Epithelial cell of prostate (primary cell): Measurements from ENCODE around the gene AP3B1.

ENCODE experiments used
- DNase-seq: peaks from one replicate; pipeline ENCODE4 v3.0.0-alpha.2; 2011; ENCODE audit warnings: low read depth, low spot score
- H3K27ac ChIP-seq: fragments of 450-650 bp; 2 replicates; pipeline ENCODE4 v1.5.1; 2017; ENCODE audit warnings: mild to moderate bottlenecking

AP3B1 gene, protein sequence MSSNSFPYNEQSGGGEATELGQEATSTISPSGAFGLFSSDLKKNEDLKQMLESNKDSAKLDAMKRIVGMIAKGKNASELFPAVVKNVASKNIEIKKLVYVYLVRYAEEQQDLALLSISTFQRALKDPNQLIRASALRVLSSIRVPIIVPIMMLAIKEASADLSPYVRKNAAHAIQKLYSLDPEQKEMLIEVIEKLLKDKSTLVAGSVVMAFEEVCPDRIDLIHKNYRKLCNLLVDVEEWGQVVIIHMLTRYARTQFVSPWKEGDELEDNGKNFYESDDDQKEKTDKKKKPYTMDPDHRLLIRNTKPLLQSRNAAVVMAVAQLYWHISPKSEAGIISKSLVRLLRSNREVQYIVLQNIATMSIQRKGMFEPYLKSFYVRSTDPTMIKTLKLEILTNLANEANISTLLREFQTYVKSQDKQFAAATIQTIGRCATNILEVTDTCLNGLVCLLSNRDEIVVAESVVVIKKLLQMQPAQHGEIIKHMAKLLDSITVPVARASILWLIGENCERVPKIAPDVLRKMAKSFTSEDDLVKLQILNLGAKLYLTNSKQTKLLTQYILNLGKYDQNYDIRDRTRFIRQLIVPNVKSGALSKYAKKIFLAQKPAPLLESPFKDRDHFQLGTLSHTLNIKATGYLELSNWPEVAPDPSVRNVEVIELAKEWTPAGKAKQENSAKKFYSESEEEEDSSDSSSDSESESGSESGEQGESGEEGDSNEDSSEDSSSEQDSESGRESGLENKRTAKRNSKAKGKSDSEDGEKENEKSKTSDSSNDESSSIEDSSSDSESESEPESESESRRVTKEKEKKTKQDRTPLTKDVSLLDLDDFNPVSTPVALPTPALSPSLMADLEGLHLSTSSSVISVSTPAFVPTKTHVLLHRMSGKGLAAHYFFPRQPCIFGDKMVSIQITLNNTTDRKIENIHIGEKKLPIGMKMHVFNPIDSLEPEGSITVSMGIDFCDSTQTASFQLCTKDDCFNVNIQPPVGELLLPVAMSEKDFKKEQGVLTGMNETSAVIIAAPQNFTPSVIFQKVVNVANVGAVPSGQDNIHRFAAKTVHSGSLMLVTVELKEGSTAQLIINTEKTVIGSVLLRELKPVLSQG

DNA sequence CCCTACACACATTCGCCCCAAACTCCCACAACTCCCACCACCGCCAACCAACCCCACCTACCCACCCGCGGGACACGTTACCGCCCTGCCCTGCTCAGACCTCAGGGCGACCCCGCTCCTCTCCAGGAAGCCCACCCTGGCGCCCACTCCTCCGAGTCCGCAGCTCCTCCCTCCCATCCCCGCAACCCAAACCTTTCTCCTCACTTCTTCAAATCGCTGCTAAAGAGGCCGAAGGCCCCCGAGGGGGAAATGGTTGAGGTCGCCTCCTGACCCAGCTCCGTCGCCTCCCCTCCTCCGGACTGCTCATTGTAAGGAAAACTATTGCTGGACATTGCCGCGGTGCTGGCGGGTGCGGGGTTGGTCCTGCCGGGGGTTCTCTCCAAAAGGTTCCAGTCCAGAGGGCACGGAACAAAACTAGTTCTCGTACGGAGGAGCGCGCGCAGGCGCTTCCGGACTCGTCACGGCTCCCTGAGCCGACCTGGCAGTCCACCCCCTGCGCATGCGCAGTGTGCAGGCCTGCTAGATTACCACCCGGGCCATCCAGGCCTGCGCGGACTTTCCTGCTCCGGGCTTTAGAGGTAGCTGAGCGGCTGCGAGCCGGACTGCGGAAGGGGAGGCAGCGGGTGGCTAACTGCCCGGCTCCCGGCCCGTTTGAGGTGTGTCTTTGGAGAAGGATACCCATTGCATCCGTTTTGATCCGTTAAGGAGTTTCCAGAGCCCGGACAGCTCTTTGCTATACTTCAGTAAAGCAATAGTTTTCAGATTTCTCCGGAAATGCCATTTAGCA, at the start of gene AP3B1:
AP3B1 (minus strand) TSS at position 451 of the 787 bp plus-strand sequence; CDS start at position 332, 119 bp downstream.
- H3K27ac ChIP-seq: peak within 1 kb of the TSS; percentile 78
- peak; percentile 90 for DNase-seq

DNA sequence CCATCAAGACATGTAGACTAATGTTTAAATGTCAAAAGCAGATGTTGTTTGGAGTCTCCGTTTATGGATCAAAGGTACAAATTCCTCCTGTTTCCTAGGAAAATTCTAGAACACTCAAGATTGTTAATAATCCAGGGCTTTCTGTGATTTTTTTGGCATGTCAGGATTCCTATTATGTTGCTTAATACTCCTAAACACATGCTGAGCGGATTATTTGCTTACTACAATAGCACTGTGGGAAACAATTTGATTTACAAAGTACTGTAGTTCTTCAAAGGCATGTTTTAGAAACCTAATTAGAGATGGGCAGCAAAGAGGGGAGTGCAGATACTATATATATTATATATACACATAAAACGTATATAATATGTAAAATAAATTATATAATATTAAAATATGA, 46.9 kb upstream of the AP3B1 start:
- DNase-seq: no peak
- no peak overlapping the region for H3K27ac ChIP-seq

DNA sequence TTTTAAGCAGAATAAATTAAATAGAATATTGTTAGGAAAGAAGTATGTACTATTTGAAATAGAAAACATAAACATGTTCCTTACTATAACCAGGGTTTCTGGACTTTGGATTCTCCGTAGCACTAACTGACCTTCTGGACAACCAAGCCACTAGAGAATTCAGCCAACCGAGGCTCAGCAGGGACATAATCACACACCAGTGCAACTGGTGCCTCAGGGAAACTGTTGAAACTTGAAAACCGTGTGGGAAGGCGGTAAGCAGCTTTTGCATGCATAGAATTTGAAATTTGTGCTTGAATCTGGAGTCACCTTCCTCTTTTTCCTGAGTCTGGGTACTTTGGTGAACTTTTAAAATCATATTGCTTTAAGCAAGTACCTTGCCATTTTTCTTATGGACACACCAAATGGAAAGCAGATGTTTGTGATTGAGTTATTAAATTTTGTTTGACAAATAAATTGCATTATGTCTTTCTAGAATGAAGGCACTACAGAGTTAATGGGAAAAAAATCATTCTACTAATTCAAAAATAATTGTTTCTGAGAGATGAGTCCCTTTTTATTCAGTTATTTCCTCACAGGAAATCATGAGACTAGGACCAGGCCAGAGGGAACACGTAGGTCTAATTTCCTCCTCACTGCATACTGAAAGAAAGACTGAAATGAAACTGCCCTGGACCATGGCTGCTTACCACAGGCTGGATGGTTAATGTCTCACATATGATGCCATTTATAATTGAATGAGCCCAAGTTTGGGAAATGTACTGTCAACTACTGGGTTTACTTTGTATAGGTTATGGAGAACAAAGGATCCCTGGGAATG, 45.3 kb upstream of the AP3B1 start:
- DNase-seq: no peak

GRCh38 chr5:78336698-78337097, 42.2 kb upstream of the AP3B1 start:
- no peak overlapping the region for H3K27ac ChIP-seq
- DNase-seq: no peak

More for the DNA sequence above, 45.3 kb upstream of the AP3B1 start:
- no peak overlapping the region for H3K27ac ChIP-seq

GRCh38 chr5:78335976-78336375, 41.5 kb upstream of the AP3B1 start:
- no peak for DNase-seq
- no peak overlapping the region for H3K27ac ChIP-seq

DNA sequence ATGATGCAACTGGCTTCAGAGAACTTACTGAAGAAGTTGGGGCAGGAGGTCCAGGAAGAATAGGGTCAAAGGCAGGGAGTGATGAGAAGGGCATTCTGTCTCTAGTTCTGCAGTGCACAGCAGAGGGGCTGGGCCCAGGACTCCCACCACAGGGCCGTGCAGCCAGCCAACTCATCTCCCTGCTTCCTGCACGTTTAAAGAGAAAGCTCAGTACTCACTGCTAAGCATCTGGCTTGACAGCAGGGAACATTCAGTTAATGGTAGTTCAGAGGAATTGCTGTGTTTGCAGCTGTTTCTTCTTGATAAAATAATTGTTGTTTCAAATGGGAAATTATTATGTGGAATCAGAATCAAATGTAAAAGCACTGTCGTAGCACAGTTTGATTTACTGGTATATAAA, 40.3 kb upstream of the AP3B1 start:
- no peak overlapping the region for H3K27ac ChIP-seq
- no peak for DNase-seq

- no peak for DNase-seq
Measured at GRCh38 chr5:78331523-78332080, 37.1 kb upstream of the AP3B1 start.

GRCh38 chr5:78328585-78329173, 34.2 kb upstream of the AP3B1 start:
- DNase-seq: no peak
- H3K27ac ChIP-seq: peak overlapping the region; percentile 63

More at GRCh38 chr5:78331523-78332080, 37.1 kb upstream of the AP3B1 start:
- H3K27ac ChIP-seq: no peak overlapping the region

GRCh38 chr5:78327761-78328510, 33.4 kb upstream of the AP3B1 start:
- DNase-seq: peak; percentile 61

DNA sequence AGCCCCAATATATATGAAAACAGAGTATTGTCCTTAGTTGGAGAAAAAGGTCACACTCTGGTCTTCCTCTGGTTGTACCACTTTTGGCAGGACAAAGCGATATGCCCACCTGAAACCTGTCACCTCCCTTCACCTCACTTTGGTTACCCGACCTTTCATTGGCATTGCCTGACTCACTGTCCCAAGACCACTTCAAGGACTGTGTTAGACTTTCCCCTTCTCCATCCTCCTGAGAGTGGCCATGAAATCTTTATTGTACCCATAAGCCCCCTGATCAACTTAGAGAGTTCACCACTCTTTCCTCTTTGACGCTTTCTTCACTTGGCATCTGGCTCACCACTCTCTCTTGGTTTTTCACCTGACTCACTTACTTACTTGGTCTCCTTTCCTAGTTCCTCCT, 32.4 kb upstream of the AP3B1 start:
- no peak for DNase-seq
- H3K27ac ChIP-seq: peak overlapping the region; percentile 63

More at GRCh38 chr5:78327761-78328510, 33.4 kb upstream of the AP3B1 start:
- H3K27ac ChIP-seq: peak overlapping the region; percentile 63

DNA sequence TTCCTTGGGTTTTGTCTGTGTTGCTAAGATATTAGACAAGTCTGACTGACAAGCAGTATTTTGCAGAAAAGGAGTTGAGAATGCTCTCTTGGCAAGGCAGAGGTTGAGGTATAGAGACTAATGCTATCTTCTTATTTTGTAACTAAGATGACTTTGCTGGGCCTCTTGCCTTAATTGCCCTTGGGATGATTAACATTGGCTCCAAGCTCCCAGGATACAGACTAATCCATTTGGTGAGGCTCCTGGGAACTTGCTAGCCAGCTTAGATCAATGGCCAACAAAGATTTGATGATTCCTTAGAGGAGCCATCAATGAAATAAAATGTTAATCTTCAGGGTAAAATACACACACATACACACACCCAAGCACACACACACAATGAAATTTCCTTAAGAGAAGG, 28.7 kb upstream of the AP3B1 start:
- DNase-seq: no peak
- H3K27ac ChIP-seq: no peak overlapping the region

DNA sequence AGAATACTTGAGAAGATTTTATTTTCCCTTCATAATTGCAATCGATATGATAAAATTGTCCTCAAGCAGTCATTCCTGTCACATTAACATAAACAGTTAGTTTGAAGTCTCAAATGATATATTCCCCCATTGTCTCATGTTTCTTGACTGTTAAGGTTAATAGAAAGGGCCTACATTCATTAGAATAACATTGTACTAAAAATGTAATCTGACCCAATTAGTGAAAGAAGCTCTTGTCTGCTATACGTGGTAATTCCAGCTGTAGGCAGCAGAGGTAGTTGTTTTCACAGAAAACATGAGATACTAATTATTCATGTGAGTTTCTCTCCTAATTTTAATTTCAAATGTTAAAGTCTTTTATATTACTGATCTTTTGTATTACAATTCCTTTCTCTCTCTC, 25.9 kb upstream of the AP3B1 start:
- no peak for DNase-seq
- H3K27ac ChIP-seq: no peak overlapping the region

GRCh38 chr5:78318337-78318736, 23.8 kb upstream of the AP3B1 start:
- DNase-seq: no peak
- H3K27ac ChIP-seq: no peak overlapping the region

- no peak for DNase-seq
- no peak overlapping the region for H3K27ac ChIP-seq
Measured at GRCh38 chr5:78317515-78317914, 23.0 kb upstream of the AP3B1 start.

DNA sequence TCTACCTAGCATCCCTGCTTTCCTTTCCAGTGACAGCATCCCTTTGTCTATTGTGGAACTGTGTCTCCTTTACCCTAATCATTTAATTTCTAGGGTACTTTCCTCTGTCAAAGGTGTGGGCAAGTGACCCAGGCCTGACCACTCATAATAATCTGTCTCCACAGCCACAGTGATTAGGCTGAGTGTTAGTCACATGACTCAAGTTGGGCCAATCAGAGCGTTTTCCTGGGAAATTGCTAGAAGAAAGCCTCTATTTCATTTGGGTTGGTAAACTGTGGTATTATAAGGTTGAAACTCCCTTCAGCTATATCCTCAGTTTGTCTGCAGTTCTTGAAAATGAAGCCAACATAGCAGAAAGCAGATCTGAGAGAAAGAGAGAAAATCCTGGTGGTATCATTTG, 14.2 kb upstream of the AP3B1 start:
- DNase-seq: no peak
- no peak overlapping the region for H3K27ac ChIP-seq

- DNase-seq: no peak
- H3K27ac ChIP-seq: no peak overlapping the region
Measured at GRCh38 chr5:78300464-78301045, 6.1 kb upstream of the AP3B1 start.
